ENCODE data around the gene SEMA5A. TPM values are rescaled to one million over a fixed set of nuclear protein-coding genes. Genes with fewer than 3 reads are reported as not detected.

Gene SEMA5A
- total RNA-seq, 1 experiment from 2014 or later = 9.3 TPM

DNA sequence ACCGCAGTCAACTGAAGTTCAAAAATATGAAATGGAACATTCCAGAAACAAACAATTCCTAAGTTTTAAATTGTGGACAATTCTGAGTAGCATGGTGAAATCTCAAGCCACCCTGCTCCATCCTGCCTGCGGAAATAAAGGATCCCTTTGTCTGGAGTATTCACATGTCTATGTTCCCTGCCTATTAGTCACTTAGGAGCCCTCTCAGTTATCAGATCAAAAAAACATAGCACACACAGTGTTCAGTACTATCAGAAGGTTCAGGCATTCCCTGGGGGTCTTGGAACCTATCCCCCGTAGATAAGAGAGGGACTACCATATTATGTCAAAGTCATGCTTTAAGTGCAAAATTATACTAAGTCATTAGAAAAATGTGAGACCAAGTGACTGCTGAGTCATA lies 300.8 kb downstream of the SEMA5A start:
- peaks cover 11% of the 10 kb centered on the region for H3K9me3 Mint-ChIP-seq
- TF ChIP-seq FOXK1 (CRISPR knock-in tag; IDR thresholded peaks at IDR 0.05) (no peak), GABPB1 (CRISPR knock-in tag; IDR thresholded peaks at IDR 0.05) (no peak), TP53 (CRISPR knock-in tag; IDR thresholded peaks at IDR 0.05) (no peak), RELA (CRISPR knock-in tag; IDR thresholded peaks at IDR 0.05; ENCODE audit: borderline replicate concordance) (no peak), ZNF317 (CRISPR knock-in tag; IDR thresholded peaks at IDR 0.05; ENCODE audit: borderline replicate concordance, low read depth) (no peak), TEAD4 (CRISPR knock-in tag; IDR thresholded peaks at IDR 0.05) (no peak), MYBL2 (CRISPR knock-in tag; IDR thresholded peaks at IDR 0.05) (no peak), FOXP1 (CRISPR knock-in tag; IDR thresholded peaks at IDR 0.05; ENCODE audit: borderline replicate concordance) (no peak), ZNF138 (CRISPR knock-in tag; conservative IDR thresholded peaks at IDR 0.05) (no peak), ZNF396 (CRISPR knock-in tag; IDR thresholded peaks at IDR 0.05; ENCODE audit: borderline replicate concordance) (no peak), MXD4 (CRISPR knock-in tag; IDR thresholded peaks at IDR 0.05; ENCODE audit: borderline replicate concordance) (no peak), ZNF423 (CRISPR knock-in tag; IDR thresholded peaks at IDR 0.05) (no peak), NFE2L1 (CRISPR knock-in tag; IDR thresholded peaks at IDR 0.05) (no peak)
- TF ChIP-seq, protein P1, sequence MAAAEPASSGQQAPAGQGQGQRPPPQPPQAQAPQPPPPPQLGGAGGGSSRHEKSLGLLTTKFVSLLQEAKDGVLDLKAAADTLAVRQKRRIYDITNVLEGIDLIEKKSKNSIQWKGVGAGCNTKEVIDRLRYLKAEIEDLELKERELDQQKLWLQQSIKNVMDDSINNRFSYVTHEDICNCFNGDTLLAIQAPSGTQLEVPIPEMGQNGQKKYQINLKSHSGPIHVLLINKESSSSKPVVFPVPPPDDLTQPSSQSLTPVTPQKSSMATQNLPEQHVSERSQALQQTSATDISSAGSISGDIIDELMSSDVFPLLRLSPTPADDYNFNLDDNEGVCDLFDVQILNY (CRISPR knock-in tag; IDR thresholded peaks at IDR 0.05) = no peak
- TF ChIP-seq, protein P2, sequence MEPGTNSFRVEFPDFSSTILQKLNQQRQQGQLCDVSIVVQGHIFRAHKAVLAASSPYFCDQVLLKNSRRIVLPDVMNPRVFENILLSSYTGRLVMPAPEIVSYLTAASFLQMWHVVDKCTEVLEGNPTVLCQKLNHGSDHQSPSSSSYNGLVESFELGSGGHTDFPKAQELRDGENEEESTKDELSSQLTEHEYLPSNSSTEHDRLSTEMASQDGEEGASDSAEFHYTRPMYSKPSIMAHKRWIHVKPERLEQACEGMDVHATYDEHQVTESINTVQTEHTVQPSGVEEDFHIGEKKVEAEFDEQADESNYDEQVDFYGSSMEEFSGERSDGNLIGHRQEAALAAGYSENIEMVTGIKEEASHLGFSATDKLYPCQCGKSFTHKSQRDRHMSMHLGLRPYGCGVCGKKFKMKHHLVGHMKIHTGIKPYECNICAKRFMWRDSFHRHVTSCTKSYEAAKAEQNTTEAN (CRISPR knock-in tag; IDR thresholded peaks at IDR 0.05) = no peak
- TF ChIP-seq, protein P3, sequence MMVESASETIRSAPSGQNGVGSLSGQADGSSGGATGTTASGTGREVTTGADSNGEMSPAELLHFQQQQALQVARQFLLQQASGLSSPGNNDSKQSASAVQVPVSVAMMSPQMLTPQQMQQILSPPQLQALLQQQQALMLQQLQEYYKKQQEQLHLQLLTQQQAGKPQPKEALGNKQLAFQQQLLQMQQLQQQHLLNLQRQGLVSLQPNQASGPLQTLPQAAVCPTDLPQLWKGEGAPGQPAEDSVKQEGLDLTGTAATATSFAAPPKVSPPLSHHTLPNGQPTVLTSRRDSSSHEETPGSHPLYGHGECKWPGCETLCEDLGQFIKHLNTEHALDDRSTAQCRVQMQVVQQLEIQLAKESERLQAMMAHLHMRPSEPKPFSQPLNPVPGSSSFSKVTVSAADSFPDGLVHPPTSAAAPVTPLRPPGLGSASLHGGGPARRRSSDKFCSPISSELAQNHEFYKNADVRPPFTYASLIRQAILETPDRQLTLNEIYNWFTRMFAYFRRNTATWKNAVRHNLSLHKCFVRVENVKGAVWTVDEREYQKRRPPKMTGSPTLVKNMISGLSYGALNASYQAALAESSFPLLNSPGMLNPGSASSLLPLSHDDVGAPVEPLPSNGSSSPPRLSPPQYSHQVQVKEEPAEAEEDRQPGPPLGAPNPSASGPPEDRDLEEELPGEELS (CRISPR knock-in tag; IDR thresholded peaks at IDR 0.05) = no peak
- TF ChIP-seq, protein P4, sequence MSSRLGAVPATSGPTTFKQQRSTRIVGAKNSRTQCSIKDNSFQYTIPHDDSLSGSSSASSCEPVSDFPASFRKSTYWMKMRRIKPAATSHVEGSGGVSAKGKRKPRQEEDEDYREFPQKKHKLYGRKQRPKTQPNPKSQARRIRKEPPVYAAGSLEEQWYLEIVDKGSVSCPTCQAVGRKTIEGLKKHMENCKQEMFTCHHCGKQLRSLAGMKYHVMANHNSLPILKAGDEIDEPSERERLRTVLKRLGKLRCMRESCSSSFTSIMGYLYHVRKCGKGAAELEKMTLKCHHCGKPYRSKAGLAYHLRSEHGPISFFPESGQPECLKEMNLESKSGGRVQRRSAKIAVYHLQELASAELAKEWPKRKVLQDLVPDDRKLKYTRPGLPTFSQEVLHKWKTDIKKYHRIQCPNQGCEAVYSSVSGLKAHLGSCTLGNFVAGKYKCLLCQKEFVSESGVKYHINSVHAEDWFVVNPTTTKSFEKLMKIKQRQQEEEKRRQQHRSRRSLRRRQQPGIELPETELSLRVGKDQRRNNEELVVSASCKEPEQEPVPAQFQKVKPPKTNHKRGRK (CRISPR knock-in tag; IDR thresholded peaks at IDR 0.05; ENCODE audit: borderline replicate concordance) = no peak
- TF ChIP-seq, protein P5, sequence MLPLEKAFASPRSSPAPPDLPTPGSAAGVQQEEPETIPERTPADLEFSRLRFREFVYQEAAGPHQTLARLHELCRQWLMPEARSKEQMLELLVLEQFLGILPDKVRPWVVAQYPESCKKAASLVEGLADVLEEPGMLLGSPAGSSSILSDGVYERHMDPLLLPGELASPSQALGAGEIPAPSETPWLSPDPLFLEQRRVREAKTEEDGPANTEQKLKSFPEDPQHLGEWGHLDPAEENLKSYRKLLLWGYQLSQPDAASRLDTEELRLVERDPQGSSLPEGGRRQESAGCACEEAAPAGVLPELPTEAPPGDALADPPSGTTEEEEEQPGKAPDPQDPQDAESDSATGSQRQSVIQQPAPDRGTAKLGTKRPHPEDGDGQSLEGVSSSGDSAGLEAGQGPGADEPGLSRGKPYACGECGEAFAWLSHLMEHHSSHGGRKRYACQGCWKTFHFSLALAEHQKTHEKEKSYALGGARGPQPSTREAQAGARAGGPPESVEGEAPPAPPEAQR (CRISPR knock-in tag; IDR thresholded peaks at IDR 0.05) = no peak
- no peaks in the 10 kb centered on the region for H3K36me3 Mint-ChIP-seq
- no peaks in the 10 kb centered on the region for H3K27me3 Mint-ChIP-seq (ENCODE audit: low read depth)
- ChIA-PET CTCF (no interaction called here), POLR2A (no interaction called here)
- H3K4me1 Mint-ChIP-seq = peaks cover 14% of the 10 kb centered on the region
- no peak overlapping the region for H3K4me3 Mint-ChIP-seq
- DNase-seq (ENCODE audit: low spot score) (no peak), ATAC-seq (no peak)
- H3K27ac Mint-ChIP-seq = no peak overlapping the region

DNA sequence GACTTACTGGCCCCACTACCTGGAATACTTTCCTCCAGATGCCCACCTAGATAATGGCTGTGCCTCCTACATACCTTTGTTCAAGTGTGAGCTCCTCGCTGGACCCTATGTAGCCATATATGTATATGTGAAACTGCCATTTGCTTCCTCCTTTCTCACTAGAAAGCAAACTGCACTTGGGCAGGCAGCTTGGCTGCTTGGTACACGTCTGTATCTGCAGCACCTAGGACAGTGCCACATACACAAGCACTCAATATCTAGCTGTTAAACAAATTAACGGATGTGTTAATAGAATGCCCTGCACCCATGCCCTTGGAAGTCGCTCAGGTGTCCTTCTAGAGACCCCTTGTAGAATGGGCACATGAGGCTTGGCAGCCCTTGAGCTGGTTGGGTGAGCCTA lies 301.5 kb downstream of the SEMA5A start:
- Mint-ChIP-seq H3K4me3 (no peak overlapping the region), H3K36me3 (no peaks in the 10 kb centered on the region), H3K4me1 (peaks cover 14% of the 10 kb centered on the region), H3K9me3 (peaks cover 7% of the 10 kb centered on the region), H3K27me3 (ENCODE audit: low read depth) (no peaks in the 10 kb centered on the region), H3K27ac (no peak overlapping the region)
- no peak for DNase-seq (ENCODE audit: low spot score)
- no peak for ATAC-seq
- CTCF ChIA-PET = no interaction called here
- POLR2A ChIA-PET = no interaction called here
- TF ChIP-seq ZNF263 (CRISPR knock-in tag; IDR thresholded peaks at IDR 0.05; ENCODE audit: low read depth) = no peak
- no peak for TF ChIP-seq ZBTB21 (CRISPR knock-in tag; IDR thresholded peaks at IDR 0.05; ENCODE audit: borderline replicate concordance)
- TF ChIP-seq ESRRA (CRISPR knock-in tag; IDR thresholded peaks at IDR 0.05; ENCODE audit: borderline replicate concordance) = no peak
- no peak for TF ChIP-seq ZNF121 (CRISPR knock-in tag; IDR thresholded peaks at IDR 0.05)
- TF ChIP-seq OVOL2 (CRISPR knock-in tag; IDR thresholded peaks at IDR 0.05; ENCODE audit: borderline replicate concordance) = no peak
- no peak for TF ChIP-seq ZNF396 (CRISPR knock-in tag; IDR thresholded peaks at IDR 0.05; ENCODE audit: borderline replicate concordance)
- no peak for TF ChIP-seq JUN (CRISPR knock-in tag; IDR thresholded peaks at IDR 0.05)
- no peak for TF ChIP-seq MXD4 (CRISPR knock-in tag; IDR thresholded peaks at IDR 0.05; ENCODE audit: borderline replicate concordance)
- TF ChIP-seq, protein P6, sequence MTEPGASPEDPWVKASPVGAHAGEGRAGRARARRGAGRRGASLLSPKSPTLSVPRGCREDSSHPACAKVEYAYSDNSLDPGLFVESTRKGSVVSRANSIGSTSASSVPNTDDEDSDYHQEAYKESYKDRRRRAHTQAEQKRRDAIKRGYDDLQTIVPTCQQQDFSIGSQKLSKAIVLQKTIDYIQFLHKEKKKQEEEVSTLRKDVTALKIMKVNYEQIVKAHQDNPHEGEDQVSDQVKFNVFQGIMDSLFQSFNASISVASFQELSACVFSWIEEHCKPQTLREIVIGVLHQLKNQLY (CRISPR knock-in tag; IDR thresholded peaks at IDR 0.05) = no peak
- TF ChIP-seq GTF2I (CRISPR knock-in tag; conservative IDR thresholded peaks at IDR 0.05) = no peak
- TF ChIP-seq, protein P7, sequence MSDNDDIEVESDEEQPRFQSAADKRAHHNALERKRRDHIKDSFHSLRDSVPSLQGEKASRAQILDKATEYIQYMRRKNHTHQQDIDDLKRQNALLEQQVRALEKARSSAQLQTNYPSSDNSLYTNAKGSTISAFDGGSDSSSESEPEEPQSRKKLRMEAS (CRISPR knock-in tag; IDR thresholded peaks at IDR 0.05) = no peak
- TF ChIP-seq NR1H2 (CRISPR knock-in tag; IDR thresholded peaks at IDR 0.05) = no peak
- TF ChIP-seq ZNF219 (CRISPR knock-in tag; IDR thresholded peaks at IDR 0.05; ENCODE audit: borderline replicate concordance) = no peak

Measured in WTC11 (cell line).